Stimulated activated CD8-positive, alpha-beta memory T cell treated with anti-CD3 and anti-CD28 coated beads, Interleukin-7, amount 100 ng/mL, for 4 hours (primary cell): ENCODE measurements around the gene EIF4A2.
"Not testable (repeated sequence)": the region's sequence is repeated elsewhere in the genome, so short reads cannot be mapped to it uniquely, and the experiment has no call there.

Experiments used
- DNase-seq, 2 donors: peaks; one replicate each; pipeline ENCODE4 v3.0.0-alpha.2; 2020; ENCODE audit warnings: low read depth in 2 of 2

The EIF4A2 gene

DNA sequence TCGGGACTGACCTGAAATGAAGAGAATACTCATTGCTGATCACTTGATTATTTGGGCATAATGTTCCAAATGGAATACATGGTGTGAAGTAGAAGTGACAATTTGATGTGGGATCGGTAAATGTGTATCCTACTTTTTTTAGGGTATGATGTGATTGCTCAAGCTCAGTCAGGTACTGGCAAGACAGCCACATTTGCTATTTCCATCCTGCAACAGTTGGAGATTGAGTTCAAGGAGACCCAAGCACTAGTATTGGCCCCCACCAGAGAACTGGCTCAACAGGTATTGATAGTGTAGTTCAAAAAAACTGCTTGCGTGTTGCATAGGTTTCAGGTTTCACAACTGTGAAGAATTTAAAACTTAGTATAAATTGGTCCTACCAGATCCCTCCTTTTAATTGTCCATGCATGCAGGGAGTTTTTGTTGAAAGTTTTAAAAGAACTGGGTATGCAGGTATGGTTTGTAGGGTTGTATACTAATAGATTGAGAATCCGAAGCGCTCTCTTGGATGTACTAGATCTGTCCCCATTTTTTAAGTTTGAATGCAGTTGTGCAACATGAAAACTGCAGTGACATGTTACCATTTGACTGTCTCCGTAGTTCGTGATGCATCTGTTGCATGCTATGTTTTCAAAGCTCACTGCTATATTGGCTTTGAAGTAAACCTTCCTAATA lies 1.6 kb downstream of the EIF4A2 start:
- DNase-seq: no peak

DNA sequence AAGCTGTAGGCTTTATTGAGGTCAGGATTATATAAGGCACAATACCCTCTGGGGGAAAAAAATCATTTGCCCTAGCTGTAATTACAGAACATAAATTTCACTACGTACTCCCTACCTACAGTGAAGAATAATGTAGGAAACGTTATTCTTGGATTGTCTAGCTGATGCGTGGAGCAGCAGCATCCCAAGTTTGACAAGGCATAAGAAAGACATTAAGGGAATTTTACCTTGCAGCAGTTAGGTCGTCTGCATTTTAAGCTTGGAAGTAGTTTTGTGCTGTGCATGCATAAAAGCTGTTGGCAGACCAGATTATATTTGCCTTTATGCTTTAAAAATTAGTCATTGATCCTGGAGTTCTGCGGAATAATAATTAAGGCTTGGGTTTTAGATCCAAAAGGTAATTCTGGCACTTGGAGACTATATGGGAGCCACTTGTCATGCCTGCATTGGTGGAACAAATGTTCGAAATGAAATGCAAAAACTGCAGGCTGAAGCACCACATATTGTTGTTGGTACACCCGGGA lies 2.2 kb downstream of the EIF4A2 start:
- DNase-seq: no peak

GRCh38 chr3:186786922-186787321 lies 3.5 kb downstream of the EIF4A2 start:
- DNase-seq: no peak

DNA sequence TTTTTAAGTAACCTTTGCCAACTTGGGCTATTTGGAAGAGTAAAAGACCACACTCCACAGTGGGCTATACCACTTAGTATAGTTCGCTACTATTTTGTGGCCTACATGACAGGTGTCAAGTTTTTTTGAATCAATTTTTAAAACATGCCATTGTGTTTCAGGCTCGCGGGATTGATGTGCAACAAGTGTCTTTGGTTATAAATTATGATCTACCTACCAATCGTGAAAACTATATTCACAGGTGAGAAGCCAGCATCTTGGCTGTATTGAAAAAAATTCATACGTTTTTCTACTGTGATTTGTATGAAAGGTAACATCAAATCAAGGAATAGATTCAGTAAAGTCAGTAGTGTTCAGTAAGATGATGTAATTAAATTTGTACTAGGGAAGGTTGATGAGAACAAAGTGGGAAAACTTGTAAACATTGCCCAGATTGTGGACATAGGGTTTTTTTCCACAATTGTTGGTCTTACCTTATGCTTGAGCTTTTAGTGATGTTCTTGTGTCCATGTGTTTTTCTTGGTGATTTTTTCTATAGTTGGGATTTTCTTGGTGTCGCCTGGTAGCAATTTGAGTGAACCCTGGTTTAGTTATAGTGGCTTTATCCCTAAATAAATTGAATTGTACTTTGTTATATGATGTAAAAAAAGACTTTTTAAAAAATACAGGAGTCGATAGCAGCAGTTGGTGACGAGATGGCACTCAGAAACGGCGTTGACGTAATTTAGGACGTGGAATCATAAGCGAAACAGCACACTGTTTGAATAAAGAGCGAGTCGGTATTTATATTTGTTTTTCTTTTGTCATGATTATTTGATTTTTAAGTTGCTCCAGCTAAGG lies 4.5 kb downstream of the EIF4A2 start:
- DNase-seq: no peak

GRCh38 chr3:186788482-186789370 lies 5.3 kb downstream of the EIF4A2 start:
- DNase-seq: no peak

GRCh38 chr3:186789554-186790260 lies 6.3 kb downstream of the EIF4A2 start:
- DNase-seq: no peak

- DNase-seq: no peak
These were observed 7.0 kb downstream of the EIF4A2 start for GRCh38 chr3:186790261-186790981.

DNA sequence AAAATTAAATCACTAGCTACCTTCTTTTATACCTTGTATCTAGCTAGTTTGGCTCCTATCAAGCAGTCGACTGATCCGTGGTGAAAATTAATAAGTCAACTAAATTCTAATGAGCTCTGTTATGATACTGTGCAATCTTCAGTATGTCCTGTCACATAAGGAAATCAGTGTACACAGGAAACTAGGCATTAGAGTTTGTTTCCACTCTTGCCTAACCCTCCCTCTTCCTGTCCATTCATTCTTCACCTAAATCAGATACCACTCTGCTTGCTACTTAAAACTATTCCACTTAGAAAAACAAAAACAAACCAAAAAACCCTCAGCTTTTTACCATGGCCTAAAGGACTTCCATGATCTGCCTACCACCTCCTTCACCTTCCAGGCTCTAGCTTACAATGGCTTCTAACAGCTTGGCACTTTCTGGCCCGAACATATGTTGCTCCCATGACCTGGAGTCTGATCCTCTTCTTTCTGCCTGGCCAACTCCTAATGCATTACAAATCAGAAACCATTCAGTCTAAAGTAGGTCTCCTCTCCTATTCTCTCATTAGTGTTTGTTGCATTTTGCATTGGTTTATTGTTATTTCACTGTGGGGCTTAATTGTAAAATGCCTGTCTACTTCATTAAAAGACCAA lies 15.0 kb downstream of the EIF4A2 start:
- no peak for DNase-seq

GRCh38 chr3:186800285-186800684 lies 16.9 kb downstream of the EIF4A2 start:
- DNase-seq: no peak

GRCh38 chr3:186802701-186803100 lies 19.3 kb downstream of the EIF4A2 start:
- DNase-seq: no peak

- DNase-seq: not testable (repeated sequence)
These were observed 20.1 kb downstream of the EIF4A2 start for GRCh38 chr3:186803447-186803846.

GRCh38 chr3:186806089-186807055 lies 23.0 kb downstream of the EIF4A2 start, which contains the start of gene RFC4:
RFC4 (minus strand) TSS chr3:186806482; CDS start chr3:186804713, 1,769 bp downstream.
- peak; percentile 74 to 77 for DNase-seq

DNA sequence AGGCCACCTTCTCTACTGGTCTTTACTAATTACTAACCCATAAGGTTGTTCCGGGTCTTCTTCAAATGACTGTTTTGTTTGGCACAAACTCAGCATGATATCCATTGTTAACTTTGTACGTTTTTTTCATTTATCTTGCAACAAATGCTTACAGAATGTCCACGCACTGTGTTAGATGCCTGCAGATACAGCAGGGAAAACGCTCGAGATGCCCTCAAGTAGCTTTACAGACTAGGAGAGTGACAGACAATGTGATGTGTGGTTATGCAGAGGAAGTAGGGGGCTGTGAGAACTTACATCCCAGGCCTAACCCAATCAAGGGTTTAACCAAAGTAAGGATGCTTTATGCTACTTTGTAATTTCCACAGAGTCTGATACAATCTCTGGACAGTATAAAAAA lies 23.9 kb downstream of the EIF4A2 start:
- no peak for DNase-seq

- DNase-seq: no peak
These were observed 27.1 kb downstream of the EIF4A2 start for GRCh38 chr3:186810336-186810996.

- DNase-seq: not testable (repeated sequence)
These were observed 27.9 kb downstream of the EIF4A2 start for GRCh38 chr3:186811313-186811712.

- DNase-seq: no peak
These were observed 30.7 kb downstream of the EIF4A2 start for GRCh38 chr3:186814100-186814499.

- DNase-seq: no peak
These were observed 32.1 kb downstream of the EIF4A2 start for GRCh38 chr3:186815435-186815834.

GRCh38 chr3:186818516-186818915 lies 35.1 kb downstream of the EIF4A2 start:
- no peak for DNase-seq
